ENCODE data around the gene INCA1.

DNA sequence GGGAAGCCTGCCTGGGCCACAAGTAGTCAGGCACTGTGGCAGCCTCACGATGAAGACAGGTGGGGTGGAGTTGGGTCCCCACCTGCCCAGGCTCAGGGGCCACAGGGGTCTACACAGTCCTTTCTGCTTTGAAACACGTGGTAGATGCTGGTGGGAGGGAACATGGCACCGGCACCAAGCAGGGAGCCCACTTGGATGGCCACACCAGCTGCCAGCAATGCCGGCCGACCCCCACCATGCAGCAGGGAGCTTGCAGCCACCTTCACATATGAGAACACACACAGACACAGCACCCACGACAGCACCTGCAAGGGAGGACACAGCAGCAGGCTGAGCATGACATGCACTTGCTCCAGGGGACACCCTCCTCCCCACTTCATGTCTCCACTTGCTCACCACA lies 35.5 kb upstream of the INCA1 start:
- TF ChIP-seq, protein P1, sequence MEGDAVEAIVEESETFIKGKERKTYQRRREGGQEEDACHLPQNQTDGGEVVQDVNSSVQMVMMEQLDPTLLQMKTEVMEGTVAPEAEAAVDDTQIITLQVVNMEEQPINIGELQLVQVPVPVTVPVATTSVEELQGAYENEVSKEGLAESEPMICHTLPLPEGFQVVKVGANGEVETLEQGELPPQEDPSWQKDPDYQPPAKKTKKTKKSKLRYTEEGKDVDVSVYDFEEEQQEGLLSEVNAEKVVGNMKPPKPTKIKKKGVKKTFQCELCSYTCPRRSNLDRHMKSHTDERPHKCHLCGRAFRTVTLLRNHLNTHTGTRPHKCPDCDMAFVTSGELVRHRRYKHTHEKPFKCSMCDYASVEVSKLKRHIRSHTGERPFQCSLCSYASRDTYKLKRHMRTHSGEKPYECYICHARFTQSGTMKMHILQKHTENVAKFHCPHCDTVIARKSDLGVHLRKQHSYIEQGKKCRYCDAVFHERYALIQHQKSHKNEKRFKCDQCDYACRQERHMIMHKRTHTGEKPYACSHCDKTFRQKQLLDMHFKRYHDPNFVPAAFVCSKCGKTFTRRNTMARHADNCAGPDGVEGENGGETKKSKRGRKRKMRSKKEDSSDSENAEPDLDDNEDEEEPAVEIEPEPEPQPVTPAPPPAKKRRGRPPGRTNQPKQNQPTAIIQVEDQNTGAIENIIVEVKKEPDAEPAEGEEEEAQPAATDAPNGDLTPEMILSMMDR (IDR thresholded peaks at IDR 0.05; ENCODE audit: low read length), result no peak
- no peak for TF ChIP-seq EZH2 (IDR thresholded peaks at IDR 0.05; ENCODE audit: borderline replicate concordance, low read length)
